HepG2 (cell line): ENCODE measurements around the gene ZCCHC24.

Experiments used
- CEBPZ ChIP-seq: IDR thresholded peaks from 2 replicates; pipeline ENCODE4 v1.6.1; 2012; ENCODE audit warnings: low read length, improper control_type of control experiment
- GTF3A ChIP-seq: sonication (generic); formaldehyde crosslinking; conservative IDR thresholded peaks from 2 replicates; pipeline ENCODE4 v1.4.0; 2020; ENCODE audit warnings: mild to moderate bottlenecking, missing genetic modification reagents
- HIC2 ChIP-seq: sonication (generic); formaldehyde crosslinking; IDR thresholded peaks from 2 replicates; pipeline ENCODE4 v1.9.0; 2022; ENCODE audit warnings: low read depth, missing genetic modification reagents
- NFYB ChIP-seq: sonication (generic); formaldehyde crosslinking; IDR thresholded peaks from 2 replicates; pipeline ENCODE4 v1.4.0; 2020; ENCODE audit warnings: missing genetic modification reagents
- POLR2A ChIP-seq, 2 experiments: IDR thresholded peaks; 2 replicates each; pipeline ENCODE4 v1.6.1; 2011; ENCODE audit warnings: low read depth in 2 of 2, low read length in 2 of 2, mild to moderate bottlenecking in 1 of 2, moderate library complexity in 1 of 2; ENCODE audit not compliant: insufficient read depth in 1 of 2
- POLR2AphosphoS2 ChIP-seq: IDR thresholded peaks from 2 replicates; pipeline ENCODE4 v1.6.1; 2011; ENCODE audit warnings: low read depth, low read length, improper control_type of control experiment
- RAD21 ChIP-seq: fragments of 450-650 bp; formaldehyde crosslinking; IDR thresholded peaks from 2 replicates; pipeline ENCODE4 v1.5.0; 2020; ENCODE audit warnings: mild to moderate bottlenecking
- REPIN1 ChIP-seq: sonication (generic); formaldehyde crosslinking; IDR thresholded peaks from 2 replicates; pipeline ENCODE4 v1.8.0; 2022; ENCODE audit warnings: missing genetic modification reagents, low read depth, mild to moderate bottlenecking, borderline replicate concordance
- REST ChIP-seq, 2 experiments: IDR thresholded peaks; 2 replicates each; pipeline ENCODE4 v1.6.1; 2011 to 2012; ENCODE audit warnings: low read length in 2 of 2, borderline replicate concordance in 1 of 2, low read depth in 1 of 2, mild to moderate bottlenecking in 1 of 2, moderate library complexity in 1 of 2
- SSRP1 ChIP-seq: IDR thresholded peaks from 2 replicates; pipeline ENCODE4 v1.6.1; 2016; ENCODE audit warnings: control low read depth
- ZNF205 ChIP-seq: IDR thresholded peaks from 2 replicates; pipeline ENCODE4 v1.6.1; 2018; ENCODE audit warnings: missing biosample characterization, missing genetic modification reagents
- ZNF234 ChIP-seq: sonication (generic); formaldehyde crosslinking; conservative IDR thresholded peaks from 2 replicates; pipeline ENCODE4 v1.5.1; 2020; ENCODE audit warnings: mild to moderate bottlenecking, missing genetic modification reagents
- ZNF331 ChIP-seq: sonication (generic); formaldehyde crosslinking; IDR thresholded peaks from 2 replicates; pipeline ENCODE4 v1.4.0; 2020; ENCODE audit warnings: missing genetic modification reagents
- ZNF678 ChIP-seq: sonication (generic); formaldehyde crosslinking; IDR thresholded peaks from 2 replicates; pipeline ENCODE4 v1.4.0; 2020; ENCODE audit warnings: mild to moderate bottlenecking, missing genetic modification reagents

- TF ChIP-seq GTF3A (CRISPR knock-in tag) = no peak
- no peak for TF ChIP-seq RAD21 (CRISPR knock-in tag)
- TF ChIP-seq CEBPZ = no peak
- TF ChIP-seq HIC2 (CRISPR knock-in tag) = no peak
- TF ChIP-seq ZNF205 (CRISPR knock-in tag) = no peak
- TF ChIP-seq NFYB = no peak
- no peak for TF ChIP-seq POLR2A (IDR thresholded peaks at IDR 0.05; ENCODE audit: insufficient read depth in 1 of 2, low read depth in 2 of 2, low read length in 2 of 2)
- TF ChIP-seq ZNF331 (CRISPR knock-in tag) = no peak
- TF ChIP-seq SSRP1 (CRISPR knock-in tag) = no peak
- TF ChIP-seq REST (IDR thresholded peaks at IDR 0.05; ENCODE audit: borderline replicate concordance in 1 of 2, low read depth in 1 of 2, low read length in 2 of 2) = no peak
- TF ChIP-seq ZNF678 (CRISPR knock-in tag) = no peak
- TF ChIP-seq POLR2AphosphoS2 = no peak
- TF ChIP-seq REPIN1 = no peak
- no peak for TF ChIP-seq ZNF234 (CRISPR knock-in tag)
These were observed 6.8 kb upstream of the ZCCHC24 start for GRCh38 chr10:79452174-79452611.
